Measurements from ENCODE around the gene EPHX1.

EPHX1 gene

GRCh38 chr1:225815526-225816178, 5.7 kb downstream of the EPHX1 start:
- TF ChIP-seq, protein P1, sequence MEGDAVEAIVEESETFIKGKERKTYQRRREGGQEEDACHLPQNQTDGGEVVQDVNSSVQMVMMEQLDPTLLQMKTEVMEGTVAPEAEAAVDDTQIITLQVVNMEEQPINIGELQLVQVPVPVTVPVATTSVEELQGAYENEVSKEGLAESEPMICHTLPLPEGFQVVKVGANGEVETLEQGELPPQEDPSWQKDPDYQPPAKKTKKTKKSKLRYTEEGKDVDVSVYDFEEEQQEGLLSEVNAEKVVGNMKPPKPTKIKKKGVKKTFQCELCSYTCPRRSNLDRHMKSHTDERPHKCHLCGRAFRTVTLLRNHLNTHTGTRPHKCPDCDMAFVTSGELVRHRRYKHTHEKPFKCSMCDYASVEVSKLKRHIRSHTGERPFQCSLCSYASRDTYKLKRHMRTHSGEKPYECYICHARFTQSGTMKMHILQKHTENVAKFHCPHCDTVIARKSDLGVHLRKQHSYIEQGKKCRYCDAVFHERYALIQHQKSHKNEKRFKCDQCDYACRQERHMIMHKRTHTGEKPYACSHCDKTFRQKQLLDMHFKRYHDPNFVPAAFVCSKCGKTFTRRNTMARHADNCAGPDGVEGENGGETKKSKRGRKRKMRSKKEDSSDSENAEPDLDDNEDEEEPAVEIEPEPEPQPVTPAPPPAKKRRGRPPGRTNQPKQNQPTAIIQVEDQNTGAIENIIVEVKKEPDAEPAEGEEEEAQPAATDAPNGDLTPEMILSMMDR (IDR thresholded peaks at IDR 0.05) = no peak

- TF ChIP-seq, protein P1 (IDR thresholded peaks at IDR 0.05) = no peak
Observed at GRCh38 chr1:225816643-225817538, 7.0 kb downstream of the EPHX1 start.

DNA sequence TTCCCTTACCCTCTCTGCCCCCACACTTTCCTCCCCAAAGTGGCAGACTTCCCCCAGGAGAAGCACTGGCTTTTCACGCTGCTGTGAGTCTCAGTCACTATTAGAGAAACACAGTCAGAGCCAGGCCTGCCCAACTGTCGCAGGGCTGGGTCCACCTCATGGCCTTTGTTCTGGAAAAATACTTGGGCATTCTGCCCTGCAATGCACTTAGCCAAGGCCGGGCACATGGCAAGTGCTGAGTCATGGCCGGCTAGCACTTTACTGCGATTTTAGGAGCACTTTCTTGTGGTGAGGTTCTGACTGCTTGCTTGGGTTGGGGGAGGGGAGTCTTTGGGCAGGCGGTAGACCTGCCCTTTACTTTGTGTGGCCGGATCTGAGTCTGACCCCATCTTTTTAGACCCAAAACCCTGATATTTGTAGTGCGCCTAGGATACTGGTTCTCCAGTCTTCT, 7.7 kb downstream of the EPHX1 start:
- TF ChIP-seq, protein P1 (IDR thresholded peaks at IDR 0.05) = no peak

- TF ChIP-seq, protein P1 (IDR thresholded peaks at IDR 0.05) = no peak
Observed at GRCh38 chr1:225818229-225818628, 8.3 kb downstream of the EPHX1 start.

DNA sequence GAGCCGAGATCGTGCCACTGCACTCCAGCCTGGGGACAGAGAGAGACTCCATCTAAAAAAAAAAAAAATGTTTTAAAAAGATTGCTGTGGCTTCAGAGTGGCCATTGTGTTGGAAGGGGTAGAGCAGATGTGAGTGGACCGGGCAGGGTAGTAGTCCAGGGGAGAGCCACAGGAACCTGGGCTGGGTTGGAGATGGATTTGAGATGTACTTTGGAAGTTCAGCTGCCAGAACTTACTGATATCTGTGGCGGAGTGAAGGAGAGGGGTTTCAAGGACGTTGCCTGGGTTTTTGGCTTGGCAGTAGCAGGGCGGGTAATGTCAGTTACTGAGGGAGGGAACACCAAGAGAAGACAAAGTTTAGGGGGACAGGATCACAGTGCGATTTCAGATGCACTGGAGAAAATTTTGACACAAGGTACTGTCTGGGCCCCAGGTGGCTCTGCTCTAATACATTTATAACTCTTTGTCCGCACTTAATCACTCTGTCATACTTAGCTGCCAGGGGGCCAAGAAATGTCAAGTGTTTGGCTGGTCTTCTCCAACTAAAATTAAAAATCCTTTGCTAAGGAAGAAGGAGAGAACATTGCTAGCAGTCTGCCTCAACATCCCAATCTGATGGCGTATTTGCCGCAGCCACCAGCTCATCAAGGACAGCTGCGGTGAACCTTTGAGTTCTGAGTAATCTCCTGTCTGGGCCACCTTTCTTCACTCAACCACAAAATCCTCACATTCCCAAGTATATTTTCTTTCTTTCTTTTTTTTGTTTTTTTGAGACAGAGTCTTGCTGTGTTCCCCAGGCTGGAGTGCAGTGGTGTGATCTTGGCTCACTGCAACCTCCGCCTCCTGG, 9.6 kb downstream of the EPHX1 start:
- TF ChIP-seq, protein P1 (IDR thresholded peaks at IDR 0.05) = no peak

GRCh38 chr1:225820522-225821120, 10.7 kb downstream of the EPHX1 start:
- TF ChIP-seq, protein P1 (IDR thresholded peaks at IDR 0.05) = no peak

All from LNCAP (cell line).